Dedifferentiated amniotic fluid mesenchymal stem cell (primary cell): ENCODE data around the gene RIMBP3C.
"Not testable (repeated sequence)": the region's sequence is repeated elsewhere in the genome, so short reads cannot be mapped to it uniquely, and the experiment has no call there.

Source experiments
- DNase-seq: peaks from one replicate; pipeline ENCODE4 v3.0.0-alpha.2; 2016; ENCODE audit errors: extremely low spot score

Gene RIMBP3C

DNA sequence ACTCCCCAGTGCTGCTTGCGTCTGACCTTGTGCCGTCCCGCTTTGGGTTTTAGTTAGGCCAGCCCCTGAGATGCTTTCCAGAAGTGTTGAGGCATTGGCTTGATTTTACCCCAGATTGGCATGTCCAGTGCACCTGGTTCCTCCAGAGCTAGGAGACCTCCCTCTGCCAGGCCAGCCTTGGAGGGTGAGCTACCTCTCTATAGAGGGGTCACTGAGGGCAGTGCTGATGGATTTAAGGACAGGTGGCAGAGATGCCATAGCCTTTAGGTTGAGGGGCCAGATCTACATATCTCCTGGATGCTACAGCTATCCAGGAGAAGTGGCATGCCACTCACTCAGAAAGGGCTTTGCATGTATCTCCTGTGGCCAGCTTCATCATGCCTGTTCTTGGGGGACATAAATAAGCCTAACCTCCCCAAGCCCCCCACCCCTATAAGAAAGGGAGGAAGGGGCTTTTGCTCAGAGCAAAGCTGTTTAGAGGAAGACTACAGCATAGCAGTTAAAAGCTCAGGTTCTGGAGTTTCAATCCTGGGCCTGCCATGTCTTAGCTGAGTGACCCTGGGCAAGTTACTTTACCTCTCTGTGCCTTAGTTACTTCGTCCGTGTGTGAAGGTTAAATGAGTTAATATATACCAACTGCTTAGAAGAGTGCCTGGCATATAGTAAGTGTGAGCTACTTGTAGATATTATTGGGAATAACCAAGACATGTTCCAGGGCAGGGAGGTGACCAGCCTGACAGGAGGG, 22.7 kb upstream of the RIMBP3C start:
- DNase-seq = no peak

DNA sequence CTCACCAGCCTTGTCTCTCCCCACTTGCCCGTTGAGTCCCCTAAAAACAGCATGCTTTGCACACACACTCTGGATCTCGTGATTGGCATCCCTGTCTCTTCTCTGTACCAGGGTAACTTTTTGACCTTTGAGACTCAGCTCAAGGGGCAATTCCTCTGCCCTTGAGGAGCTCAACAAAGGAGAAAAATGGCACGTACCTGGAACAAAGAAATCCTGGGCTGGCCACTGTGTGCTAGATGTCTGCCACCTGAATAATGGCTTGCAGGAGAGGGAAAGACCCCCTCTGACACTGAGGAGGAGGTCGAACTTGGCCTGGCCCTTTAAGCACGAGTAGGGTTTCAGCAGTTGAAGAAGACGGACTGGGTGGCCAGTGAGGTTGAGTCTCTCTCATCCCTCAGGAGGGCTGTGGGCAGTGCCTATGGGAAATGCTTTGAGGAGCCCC, 22.1 kb upstream of the RIMBP3C start:
- no peak for DNase-seq

DNA sequence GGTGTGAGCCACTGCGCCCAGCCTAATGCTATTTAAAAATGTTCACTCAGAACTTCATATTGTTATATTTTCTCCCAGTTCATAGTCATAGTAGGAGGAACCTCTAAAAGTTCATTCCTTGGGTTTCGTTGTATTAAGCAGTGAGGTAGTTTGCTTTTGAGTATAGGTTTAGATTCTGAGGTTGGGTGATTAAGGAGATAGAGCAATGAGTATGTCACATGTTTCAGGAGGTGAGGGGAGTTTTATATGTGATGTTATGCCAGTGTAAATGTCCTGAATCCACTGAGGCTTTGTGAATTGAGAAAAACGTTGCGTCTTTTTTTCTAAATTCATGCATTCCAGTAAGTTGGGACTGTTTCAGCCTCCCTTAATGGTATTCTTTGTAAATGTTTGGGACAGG, 20.4 kb upstream of the RIMBP3C start:
- no peak for DNase-seq

DNA sequence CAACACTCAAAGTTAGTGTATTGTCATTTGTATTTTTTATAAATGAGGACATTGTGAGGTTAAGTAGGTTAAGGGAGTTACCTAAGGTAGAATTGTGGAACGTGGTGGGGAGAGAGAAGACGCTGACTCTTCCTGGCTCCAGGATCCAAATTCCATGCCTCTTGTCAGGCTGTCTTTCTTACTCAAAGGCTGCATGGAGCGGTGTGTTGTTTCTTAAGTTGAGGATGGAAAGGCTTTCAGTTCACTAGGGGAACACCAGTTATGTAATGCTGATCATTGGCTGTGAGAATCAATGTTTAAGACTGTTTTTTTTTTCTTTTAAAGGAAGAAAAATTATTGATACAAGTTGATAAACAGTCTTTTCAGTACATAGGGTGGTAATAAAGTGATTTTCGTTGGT, 19.1 kb upstream of the RIMBP3C start:
- no peak for DNase-seq

DNA sequence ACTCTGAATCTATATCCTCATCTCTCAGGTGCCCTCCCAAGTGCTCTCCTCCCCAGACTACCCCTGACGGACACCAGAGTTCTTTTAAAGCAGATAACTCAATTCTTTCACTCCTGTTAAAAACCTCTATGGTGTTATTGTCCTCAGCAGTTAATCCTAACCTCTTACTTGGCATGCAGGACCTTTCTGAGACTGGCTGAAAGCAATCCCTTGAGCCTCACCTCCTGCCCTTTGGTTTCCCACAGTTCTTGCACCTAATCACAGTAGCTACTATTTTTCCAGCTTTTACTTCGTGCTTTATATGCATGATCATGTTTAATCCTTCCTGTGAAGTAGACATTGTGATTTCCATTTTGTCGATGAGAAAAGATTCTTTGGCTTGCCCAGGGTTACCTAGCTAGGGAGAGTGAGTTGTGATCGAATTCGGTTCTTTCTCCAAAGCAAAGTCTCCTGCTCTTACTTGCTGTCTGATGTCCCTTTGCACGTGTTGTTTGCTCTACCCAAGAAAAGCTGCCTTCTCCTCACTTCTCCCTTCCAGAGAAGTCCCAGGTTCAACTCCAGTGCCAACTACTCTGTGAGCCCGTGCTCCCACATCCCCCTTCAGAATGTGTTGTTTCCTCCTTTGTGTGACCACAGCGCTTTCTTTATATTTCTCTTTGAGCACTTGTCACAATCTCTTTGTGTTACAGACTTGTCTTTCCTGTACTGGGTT, 18.4 kb upstream of the RIMBP3C start:
- DNase-seq = no peak

DNA sequence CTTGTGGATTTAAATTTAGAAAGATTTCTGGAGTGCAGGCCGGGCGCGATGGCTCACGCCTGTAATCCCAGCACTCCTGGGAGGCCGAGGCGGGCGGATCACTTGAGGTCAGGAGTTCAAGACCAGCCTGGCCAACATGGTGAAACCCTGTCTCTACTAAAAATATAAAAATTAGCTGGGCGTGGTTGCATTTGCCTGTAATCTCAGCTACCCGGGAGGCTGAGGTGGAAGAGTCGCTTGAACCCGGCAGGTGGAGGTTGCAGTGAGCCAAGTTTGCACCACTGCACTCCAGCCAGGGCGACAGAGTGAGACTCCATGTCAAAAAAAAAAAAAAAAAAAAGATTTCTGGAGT, 17.8 kb upstream of the RIMBP3C start:
- not testable (repeated sequence) for DNase-seq

DNA sequence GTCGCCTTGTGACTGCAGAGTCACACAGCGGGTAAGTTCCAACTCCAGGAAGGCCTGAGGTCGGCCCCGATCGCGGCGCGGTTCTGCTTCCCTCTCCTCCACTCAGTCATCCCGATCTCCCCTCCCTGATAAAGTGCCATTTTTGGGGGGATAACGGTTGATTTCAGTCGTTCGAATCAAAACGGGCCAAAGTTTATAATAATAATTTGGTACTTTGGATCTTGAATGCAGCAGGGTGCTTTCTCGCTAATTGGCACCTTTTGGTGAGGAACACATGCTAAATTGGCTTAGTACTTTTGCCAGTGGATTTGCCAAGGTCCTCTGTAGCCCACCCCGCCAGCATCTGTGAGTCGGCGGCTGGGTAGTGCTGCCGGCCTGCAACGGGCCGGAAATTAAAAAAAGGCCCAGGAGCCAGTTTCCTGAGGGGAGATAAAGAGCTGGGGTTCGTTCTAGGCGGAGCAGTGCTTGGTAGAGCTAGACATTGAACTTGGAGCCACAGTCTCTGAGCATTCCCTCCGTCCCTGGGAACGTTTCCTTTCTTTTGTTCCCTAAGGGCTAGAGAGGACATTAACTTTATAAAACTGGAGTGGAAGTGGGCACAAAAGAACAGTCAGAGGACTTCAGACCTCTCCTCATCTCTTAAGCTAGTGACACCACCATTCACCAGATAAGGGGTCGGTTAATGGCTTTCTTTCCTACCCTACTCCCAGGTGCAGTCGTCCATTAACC, 17.2 kb upstream of the RIMBP3C start:
- no peak for DNase-seq

DNA sequence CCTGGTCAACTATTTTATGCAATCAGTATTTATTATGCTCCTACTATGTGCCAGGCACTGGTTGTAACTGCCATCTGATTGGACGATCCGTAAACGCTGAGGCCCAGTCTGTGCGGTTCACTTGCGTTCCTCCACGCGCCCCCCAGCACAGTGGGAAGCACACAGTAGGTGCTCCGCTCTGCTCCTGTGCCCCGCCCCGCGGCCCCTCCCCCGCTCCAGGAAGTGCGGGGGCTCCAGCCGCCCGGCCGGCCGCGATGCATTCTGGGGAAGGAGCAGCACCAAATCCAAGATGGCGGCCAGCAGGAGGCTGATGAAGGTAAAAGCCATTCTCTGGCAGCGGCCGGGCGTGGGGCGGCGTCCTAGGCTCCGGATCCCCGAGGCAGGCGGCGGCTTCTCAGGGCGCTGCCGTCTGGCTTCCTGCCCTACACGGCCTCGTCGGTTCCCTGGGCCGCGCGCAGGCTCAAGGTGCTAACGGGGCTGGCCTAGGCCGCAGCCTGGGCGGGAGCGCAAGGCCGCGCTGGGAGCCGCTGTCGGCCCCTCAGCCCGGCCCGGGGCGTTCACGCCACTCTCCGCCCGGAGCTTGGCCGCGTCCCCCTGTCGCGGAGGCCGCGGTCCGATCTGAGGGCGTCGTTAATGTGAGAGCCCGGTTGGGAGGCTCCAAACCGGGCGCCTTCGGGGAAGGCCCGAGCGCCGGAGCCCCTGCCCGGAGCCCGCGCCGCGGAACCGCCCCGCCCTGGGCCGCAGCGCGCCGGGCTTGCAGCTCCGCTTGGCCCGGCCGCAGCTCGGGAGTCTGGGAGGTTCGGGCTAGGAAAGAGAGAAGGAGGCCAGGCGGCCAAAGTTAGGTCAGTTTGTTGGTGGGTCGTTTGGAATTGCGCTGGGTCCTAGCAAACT, 16.4 kb upstream of the RIMBP3C start, which contains the start of gene UBE2L3:
Gene UBE2L3 (plus strand): TSS at position 259 of the 891 bp plus-strand sequence. CDS start 31 bp downstream, at position 290.
- peak; percentile 73 for DNase-seq

DNA sequence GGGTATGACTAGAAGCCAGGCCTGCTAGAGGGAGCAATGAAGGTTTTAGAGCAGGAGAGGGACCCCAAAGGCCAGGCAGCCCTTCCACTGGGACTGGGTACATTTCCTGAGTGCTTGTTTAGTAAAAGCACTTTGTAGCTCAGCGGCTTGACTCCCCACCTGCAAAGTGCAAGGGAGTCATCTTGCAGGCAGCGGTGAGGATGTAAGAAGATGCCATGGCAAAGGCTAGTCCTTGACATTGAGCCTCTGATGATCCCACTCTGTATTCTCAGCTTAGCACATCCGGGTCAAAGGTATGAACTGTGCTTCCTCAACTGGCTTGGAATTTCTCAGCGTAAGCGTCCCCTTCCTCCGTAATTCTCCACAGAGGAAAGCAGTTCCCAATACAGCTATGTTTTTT, 13.2 kb upstream of the RIMBP3C start:
- DNase-seq = no peak

DNA sequence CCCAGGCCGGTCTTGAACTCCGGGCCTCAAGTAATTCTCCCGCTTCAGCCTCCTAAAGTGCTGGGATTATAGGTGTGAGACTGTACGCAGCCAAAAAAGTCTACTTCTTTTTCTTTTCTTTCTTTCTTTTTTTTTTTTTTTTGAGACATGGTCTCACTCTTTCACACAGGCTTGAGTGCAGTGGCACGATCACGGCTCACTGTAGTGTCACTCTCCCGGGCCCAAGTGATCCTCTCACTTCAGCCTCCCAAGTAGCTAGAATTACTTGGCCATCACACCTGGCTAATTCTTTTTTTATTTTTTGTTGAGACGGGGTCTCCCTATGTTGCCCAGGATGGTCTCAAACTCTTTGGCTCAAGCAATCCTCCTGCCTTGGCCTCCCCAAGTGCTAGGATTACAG, 12.7 kb upstream of the RIMBP3C start:
- DNase-seq = no peak

DNA sequence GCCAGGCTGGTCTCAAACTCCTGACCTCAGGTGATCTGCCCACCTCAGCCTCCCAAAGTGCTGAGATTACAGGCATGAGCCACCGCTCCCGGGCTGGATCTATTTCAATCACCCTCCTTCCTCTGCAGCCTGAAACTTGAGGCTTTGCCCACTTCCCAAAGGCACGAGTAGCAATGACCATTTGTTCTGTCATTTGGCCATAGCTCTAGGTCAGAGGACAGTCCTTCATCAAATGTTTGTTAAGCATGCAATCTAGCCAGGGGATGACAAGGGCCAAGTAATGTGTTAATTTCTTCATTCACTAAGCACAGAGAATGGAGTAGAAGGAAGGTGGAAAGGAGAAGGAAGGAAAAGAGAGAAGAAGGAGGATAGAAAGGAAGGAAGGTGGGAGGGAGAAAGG, 9.4 kb upstream of the RIMBP3C start:
- not testable (repeated sequence) for DNase-seq

DNA sequence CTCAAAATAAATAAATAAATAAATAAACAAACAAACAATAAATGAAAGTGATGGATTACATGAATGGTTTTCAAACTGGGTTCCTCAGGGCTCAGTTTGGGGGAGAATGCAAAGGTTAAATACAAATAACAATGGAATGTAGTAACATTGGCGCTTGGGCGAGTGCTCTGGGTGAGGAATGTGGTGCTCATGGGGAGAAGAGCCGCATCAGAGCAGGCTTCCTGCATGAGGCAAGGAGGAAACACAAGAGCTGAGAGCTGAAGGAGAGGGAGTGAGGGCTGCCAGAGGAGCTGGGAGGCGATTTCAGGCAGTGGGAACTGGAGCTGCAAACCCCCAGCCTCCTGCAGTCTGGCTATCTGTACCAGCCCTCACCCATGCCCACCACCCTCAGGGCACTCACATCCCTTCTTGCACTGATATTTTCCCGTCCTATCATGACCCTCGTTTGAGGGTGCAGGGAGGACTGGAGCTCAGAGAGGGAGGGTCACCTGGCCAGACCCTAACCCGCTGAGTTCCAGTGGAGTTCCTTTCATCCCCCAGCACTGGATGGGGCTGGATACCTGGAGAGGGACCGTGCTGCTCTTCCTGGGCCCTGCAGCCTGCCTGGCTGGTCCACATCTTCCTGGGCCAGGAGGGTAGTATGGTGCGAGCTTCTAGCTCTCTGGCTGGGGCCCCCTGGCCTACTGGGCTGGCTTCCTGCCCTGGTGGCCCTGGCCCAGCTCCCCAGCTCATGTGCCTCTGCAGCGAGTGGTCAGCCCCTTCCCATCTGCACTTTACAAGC, 8.3 kb upstream of the RIMBP3C start:
- not testable (repeated sequence) for DNase-seq

DNA sequence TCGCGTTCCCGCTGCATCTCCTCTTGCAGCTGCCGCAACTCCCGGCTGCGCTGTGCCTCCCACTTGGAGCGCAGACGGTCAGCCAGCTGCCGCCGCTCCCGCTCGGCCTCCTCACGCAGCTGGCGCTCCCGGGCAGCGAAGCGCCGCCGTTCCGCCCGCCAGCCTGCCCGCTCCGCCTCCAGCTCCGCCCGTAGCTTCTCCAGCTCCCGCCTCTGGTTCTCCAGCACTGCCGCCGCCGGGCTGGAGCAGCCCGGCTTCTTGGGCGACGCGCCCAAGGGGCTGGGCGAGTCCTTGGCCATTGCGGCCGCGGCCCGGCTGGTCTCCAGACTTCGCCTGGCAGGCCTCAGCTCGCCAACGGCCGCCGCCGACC, 598 bp downstream of the RIMBP3C start:
- DNase-seq = not testable (repeated sequence)

DNA sequence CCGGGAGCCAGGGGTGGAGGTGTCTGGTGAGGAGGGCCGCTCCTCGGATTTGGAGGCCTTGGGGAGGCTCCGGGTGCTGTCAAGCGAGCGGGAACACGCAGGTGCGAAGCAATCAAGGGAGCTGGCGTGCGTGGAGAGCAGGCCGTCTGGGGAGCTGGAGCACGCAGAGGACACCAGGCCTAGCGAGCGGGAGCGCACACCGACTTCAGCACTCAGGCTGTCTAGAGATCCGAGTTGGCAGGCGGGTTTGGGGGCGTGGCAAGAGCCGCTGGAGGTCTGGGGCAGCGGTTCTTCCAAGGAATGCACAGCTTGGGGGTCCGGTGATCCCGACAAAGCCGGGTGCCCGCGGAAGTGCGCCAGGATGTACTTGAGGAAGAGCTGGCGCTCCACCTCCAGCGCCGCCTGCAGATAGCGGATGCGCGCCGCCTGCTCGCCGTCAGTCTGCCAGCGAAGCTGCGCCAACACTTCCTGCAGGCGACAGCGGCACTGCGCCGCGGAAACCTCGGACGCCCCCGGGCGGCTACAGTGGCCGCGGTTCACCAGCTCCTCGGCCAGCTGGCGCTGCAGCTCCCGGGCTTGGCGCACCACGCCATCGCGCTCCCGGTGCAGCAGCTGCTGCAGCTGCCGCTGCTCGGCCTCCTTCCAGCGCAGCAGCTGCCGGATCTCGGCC, 1.1 kb downstream of the RIMBP3C start:
- not testable (repeated sequence) for DNase-seq

DNA sequence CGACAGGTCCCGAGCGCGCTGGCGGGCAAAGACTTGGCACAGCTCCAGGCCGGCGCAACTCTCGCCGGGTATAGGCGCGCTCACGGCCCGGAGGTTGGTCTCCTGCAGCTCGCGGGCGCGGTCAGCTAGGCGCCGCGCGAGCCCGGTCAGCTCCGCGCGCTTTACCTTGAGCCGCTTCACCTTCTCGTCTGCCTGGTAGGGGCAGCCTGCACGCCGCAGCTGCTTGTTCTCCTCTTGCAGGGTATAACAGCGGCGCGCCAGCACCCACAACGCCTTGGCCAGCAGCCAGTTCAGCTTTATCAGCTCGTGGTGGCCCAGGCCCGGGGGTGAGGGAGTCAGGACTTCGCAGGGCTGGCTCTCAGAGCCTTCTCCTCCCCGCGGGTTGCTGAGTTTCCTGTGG, 1.7 kb downstream of the RIMBP3C start:
- DNase-seq = not testable (repeated sequence)

DNA sequence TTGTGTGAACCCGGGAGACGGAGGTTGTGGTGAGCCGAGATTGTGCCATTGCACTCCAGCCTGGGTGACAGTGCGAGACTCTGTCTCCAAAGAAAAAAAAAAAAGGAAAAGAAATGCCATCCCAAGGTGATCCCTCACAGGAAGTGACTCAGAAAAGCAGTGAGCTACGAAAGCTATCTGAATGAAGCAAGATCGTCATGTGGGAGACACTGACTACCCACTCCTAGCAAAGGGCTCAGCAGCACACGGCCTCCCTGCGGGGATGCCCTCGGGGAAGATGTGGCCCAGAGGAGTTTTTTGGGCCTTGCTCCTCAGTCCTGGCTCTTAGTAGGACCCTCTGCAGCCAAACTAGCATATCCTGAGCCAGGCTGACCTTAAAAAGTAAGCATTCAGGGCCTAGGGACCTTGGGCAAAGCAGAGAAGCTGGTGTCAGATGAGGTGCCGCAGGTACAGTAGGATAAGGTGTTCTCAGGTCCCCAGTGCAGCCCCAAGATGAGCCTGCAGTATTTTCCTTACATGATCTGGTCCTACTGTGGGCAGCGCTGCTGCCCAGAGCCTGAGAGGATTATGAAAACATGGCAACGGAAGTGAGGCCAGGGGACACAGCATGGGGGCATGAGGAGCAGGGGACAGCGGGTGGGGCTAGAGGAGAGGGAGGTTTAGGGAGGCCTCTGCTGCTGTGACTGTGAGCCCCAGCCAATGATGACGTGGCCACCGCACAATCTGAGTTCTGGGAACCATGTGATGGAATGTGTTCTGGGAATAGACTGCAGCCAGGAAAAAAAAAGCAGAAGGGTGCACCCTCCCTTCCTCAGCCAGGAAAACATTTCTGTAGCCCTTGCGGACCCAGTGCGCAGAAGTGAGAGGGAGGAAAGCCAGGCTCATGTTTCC, 6.6 kb downstream of the RIMBP3C start:
- DNase-seq = not testable (repeated sequence)

DNA sequence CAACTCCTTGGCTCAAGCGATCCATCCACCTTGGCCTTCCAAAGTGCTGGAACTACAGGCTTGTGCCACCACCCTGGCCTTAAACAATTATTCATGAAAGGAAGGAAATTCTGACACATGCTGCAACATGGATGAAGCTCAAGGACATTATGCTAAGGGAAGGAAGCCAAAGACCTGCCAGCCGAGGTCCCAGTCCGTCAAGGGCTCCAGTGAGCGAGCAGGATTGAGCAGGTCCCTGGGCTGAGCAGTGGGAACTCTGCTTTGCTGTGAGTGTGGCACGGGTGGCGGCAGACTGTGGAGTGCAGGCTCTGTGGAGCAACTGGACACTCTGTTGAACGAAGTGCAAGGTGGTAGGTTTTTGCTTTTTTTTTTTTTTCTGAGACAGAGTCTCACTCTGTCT, 11.4 kb downstream of the RIMBP3C start:
- DNase-seq = not testable (repeated sequence)

DNA sequence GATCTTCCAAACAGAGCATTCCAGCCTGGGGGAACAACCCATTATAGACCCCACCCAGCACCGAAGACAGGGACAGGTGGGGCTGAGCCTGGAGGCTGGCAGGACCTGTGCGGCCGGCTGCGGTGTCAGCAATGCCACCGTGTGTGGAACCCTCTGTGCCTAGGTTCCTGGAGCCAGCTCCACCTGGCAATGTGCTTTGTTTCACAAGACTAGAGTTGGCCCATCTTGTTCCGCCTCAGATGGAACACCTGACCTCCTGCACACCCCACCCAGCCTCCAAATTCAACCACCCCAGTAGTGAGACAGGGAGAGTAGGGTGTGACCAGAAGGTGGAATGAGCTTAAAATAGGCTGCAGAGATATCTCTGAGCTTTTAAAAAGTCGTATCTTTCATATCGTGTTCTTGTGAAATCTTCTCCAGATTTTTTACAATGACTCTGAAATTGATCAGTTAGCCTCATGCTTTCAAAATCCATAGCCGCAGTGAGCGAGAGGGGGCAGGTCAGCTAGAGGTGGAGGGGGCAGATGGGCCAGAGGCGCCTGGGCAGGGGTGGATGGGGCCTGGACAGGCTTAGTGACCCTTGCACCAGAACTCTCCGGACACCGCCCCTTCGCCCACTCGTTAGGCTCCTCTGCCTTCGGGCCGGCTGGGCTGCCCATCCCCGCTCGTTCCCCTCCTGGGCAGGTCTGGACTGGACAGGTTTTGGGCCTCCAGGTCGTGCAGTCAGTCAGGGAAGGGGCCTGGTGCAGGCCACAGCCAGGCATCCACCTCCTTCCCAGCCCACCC, 18.2 kb downstream of the RIMBP3C start:
- DNase-seq = not testable (repeated sequence)
